ENCODE results near the gene KCNQ1OT1.

- TF ChIP-seq CTCF (IDR thresholded peaks at IDR 0.05): no peak
- TF ChIP-seq ZNF317 (CRISPR knock-in tag; IDR thresholded peaks at IDR 0.05; ENCODE audit: borderline replicate concordance, low read depth): no peak
- no peak for TF ChIP-seq PREB (CRISPR knock-in tag; IDR thresholded peaks at IDR 0.05; ENCODE audit: borderline replicate concordance)
- TF ChIP-seq MXD4 (CRISPR knock-in tag; IDR thresholded peaks at IDR 0.05; ENCODE audit: borderline replicate concordance): no peak
- TF ChIP-seq USF1 (CRISPR knock-in tag; IDR thresholded peaks at IDR 0.05): no peak
- TF ChIP-seq CBFB (CRISPR knock-in tag; IDR thresholded peaks at IDR 0.05; ENCODE audit: low read depth): no peak
- TF ChIP-seq TEAD4 (CRISPR knock-in tag; IDR thresholded peaks at IDR 0.05): no peak
- TF ChIP-seq GABPB1 (CRISPR knock-in tag; IDR thresholded peaks at IDR 0.05): no peak
- no peak for TF ChIP-seq JUN (CRISPR knock-in tag; IDR thresholded peaks at IDR 0.05)
- no peak for TF ChIP-seq ZBTB43 (CRISPR knock-in tag; IDR thresholded peaks at IDR 0.05)
- no peak for TF ChIP-seq SP1 (CRISPR knock-in tag; conservative IDR thresholded peaks at IDR 0.05)
- no peak for TF ChIP-seq IRF1 (CRISPR knock-in tag; IDR thresholded peaks at IDR 0.05)
- TF ChIP-seq NR2C2 (CRISPR knock-in tag; IDR thresholded peaks at IDR 0.05): no peak
Measured at GRCh38 chr11:2739531-2740274, 39.9 kb upstream of the KCNQ1OT1 start.
